ENCODE measurements around the gene ADO. TPM values are rescaled to one million over a fixed set of nuclear protein-coding genes. Genes with fewer than 3 reads are reported as not detected.

ADO gene
- total RNA-seq, 4 donors from 2014 or later, result 11.6 to 31.6 (median 27.1) TPM

DNA sequence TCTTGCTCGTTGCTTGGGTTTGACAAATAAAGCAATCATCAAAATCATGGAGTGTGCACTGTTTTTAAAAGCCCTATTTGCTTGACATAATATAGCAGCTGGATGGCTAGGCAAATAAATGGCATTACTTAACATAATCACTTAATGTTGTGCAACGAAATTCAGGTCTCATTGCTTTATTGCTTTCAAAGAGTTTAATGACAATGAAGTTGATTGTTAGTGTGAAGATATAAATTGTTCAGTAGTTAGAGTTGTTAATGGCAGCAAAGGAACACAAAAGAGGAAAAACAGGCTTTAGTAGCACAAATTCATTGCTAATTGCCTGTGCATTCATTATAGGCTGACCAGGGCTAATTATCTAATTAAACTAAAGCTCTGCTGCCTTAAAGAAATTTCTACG, 7.6 kb upstream of the ADO start:
- intact Hi-C loops (cut with DNase I; ENCODE audit: low total_unique reads) (no loop called here), in situ Hi-C loops (cut with MboI; ENCODE audit: low sequenced_read_pairs in 4 of 4) (no loop called here)
- no peaks in the 10 kb centered on the region for H3K36me3 ChIP-seq
- peaks cover 0 to 7% (median 6%) of the 10 kb centered on the region in 3 donors for H3K27me3 ChIP-seq
- no peak overlapping the region for H3K4me3 ChIP-seq
- TF ChIP-seq CTCF (IDR thresholded peaks at IDR 0.05 in 4 of 5, conservative IDR thresholded peaks at IDR 0.05 in 1 of 5) (no peak), POLR2A (IDR thresholded peaks at IDR 0.05) (no peak)
- DNase-seq (no peak), ATAC-seq (no peak)
- no peaks in the 10 kb centered on the region for H3K9me3 ChIP-seq
- no peak overlapping the region for H3K27ac ChIP-seq
- H3K4me1 ChIP-seq, result no peaks in the 10 kb centered on the region

DNA sequence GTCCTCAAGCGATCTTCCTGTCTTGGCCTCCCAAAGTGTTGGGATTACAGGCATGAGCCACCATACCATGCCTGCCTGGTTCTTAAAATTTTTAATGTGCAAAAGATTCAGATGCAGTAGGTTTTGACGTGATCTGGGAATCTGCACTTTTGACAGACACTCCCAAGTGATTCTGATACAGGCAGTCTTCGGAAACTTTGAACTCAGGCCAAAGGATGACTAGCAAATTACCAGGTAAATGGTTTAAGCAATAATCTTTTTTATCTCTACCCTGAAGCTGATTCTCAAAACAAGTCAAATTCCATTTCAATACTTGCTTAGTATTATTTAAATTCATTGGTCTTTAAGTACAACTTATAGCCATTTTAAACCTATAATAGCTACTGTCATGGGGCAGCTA, 2.6 kb upstream of the ADO start:
- H3K4me3 ChIP-seq, result no peak overlapping the region
- peaks cover 0 to 7% (median 0%) of the 10 kb centered on the region in 3 donors for H3K27me3 ChIP-seq
- TF ChIP-seq CTCF (IDR thresholded peaks at IDR 0.05 in 4 of 5, conservative IDR thresholded peaks at IDR 0.05 in 1 of 5) (no peak), POLR2A (IDR thresholded peaks at IDR 0.05) (no peak)
- no peaks in the 10 kb centered on the region for H3K9me3 ChIP-seq
- peaks cover 9 to 20% of the 10 kb centered on the region in 2 donors for H3K4me1 ChIP-seq
- intact Hi-C loops (cut with DNase I; ENCODE audit: low total_unique reads), result loop anchor here (5.0 to 10.0 kb wide), 3 partner anchors 40 to 913 kb away; partner anchors contain the start of gene ARID5B
- DNase-seq (no peak), ATAC-seq (no peak)
- in situ Hi-C loops (cut with MboI; ENCODE audit: low sequenced_read_pairs in 4 of 4), result loop anchor here in 3 of 4 donors (25.0 kb wide), 2 partner anchors 310 to 335 kb away; partner anchors contain the start of gene NRBF2 (in 1 of the 3)
- H3K27ac ChIP-seq, result no peak overlapping the region
- no peaks in the 10 kb centered on the region for H3K36me3 ChIP-seq

DNA sequence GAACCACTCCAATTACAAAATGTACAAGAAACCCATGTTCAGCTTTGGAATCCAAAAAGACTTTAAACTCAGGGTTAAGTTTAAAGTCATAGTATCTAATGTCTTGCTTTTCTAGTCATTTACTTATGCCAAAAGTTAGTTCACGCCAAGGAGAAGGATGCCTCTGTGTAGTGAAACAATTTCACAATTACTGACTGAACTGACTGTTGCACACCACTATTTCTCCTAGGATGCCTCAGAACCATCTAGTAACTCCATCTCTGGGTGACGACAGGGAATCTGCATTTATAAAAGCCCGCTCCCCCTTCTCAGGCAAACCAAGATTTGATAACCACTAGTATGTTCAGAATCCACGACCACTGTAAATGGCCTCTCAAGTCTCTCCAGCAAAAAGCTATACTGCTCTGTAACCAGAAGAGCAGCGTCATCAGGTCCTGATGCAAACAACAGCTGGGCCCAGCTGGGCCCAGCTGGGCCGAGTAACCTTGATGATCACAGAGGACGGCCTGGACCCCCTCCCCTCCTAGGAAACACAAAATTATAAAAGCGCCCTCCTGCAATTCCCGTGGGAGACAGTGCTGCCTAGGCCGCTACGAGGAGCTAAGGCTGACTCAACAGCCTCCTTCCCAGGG, 680 bp upstream of the ADO start:
- Histone ChIP-seq H3K4me1 (peaks cover 24 to 39% of the 10 kb centered on the region in 2 donors), H3K27ac (peak overlapping the region; percentile 86 to 98 (median 95)), H3K4me3 (peak overlapping the region; percentile 69 to 86 (median 78)), H3K36me3 (no peaks in the 10 kb centered on the region), H3K9me3 (no peaks in the 10 kb centered on the region), H3K27me3 (peaks cover 0 to 3% (median 0%) of the 10 kb centered on the region in 3 donors)
- peak; percentile 11 to 29 for ATAC-seq
- in situ Hi-C loops (cut with MboI; ENCODE audit: low sequenced_read_pairs in 4 of 4) (loop anchor here in 3 of 4 donors (25.0 kb wide), 2 partner anchors 308 to 333 kb away; partner anchors contain the start of gene NRBF2 (in 1 of the 3)), intact Hi-C loops (cut with DNase I; ENCODE audit: low total_unique reads) (loop anchor here (1.0 to 10.0 kb wide), 4 partner anchors 12 to 911 kb away; partner anchors contain the start of genes ARID5B and EGR2)
- no peak for TF ChIP-seq POLR2A (IDR thresholded peaks at IDR 0.05)
- TF ChIP-seq CTCF (IDR thresholded peaks at IDR 0.05 in 4 of 5, conservative IDR thresholded peaks at IDR 0.05 in 1 of 5), result no peak
- DNase-seq, result no peak

- DNase-seq (peak in 1 of 2 donors; percentile 12), ATAC-seq (no peak)
- H3K9me3 ChIP-seq, result no peaks in the 10 kb centered on the region
- peaks cover 31 to 39% of the 10 kb centered on the region in 2 donors for H3K4me1 ChIP-seq
- no peaks in the 10 kb centered on the region for H3K36me3 ChIP-seq
- TF ChIP-seq POLR2A (IDR thresholded peaks at IDR 0.05), result no peak
- TF ChIP-seq CTCF (IDR thresholded peaks at IDR 0.05 in 4 of 5, conservative IDR thresholded peaks at IDR 0.05 in 1 of 5), result no peak
- in situ Hi-C loops (cut with MboI; ENCODE audit: low sequenced_read_pairs in 4 of 4) (loop anchor here in 3 of 4 donors (25.0 kb wide), 2 partner anchors 307 to 332 kb away; partner anchors contain the start of gene NRBF2 (in 1 of the 3)), intact Hi-C loops (cut with DNase I; ENCODE audit: low total_unique reads) (loop anchor here (10.0 kb wide), 2 partner anchors 901 to 909 kb away; partner anchors contain the start of gene ARID5B)
- peak overlapping the region; percentile 86 to 98 (median 95) for H3K27ac ChIP-seq
- peaks cover 0 to 3% (median 0%) of the 10 kb centered on the region in 3 donors for H3K27me3 ChIP-seq
- H3K4me3 ChIP-seq, result peak overlapping the region; percentile 69 to 86 (median 78)
Measured at GRCh38 chr10:62805231-62806099, 945 bp downstream of the ADO start.
